GM21381 (cell line): Measurements from ENCODE around the gene KCNMA1.

Experiments used
- ATAC-seq: cut with Tn5 transposase; IDR thresholded peaks from one replicate; pipeline ENCODE4 v1.9.1; 2021; ENCODE audit warnings: mild to moderate bottlenecking, moderate library complexity; ENCODE audit not compliant: unreplicated experiment

KCNMA1 gene

GRCh38 chr10:77290528-77291155, 347.0 kb downstream of the KCNMA1 start:
- ATAC-seq = no peak

- ATAC-seq = no peak
Observed at GRCh38 chr10:77289790-77290189, 347.8 kb downstream of the KCNMA1 start.

GRCh38 chr10:77289027-77289501, 348.5 kb downstream of the KCNMA1 start:
- ATAC-seq = no peak

- no peak for ATAC-seq
Observed at GRCh38 chr10:77287647-77288120, 349.9 kb downstream of the KCNMA1 start.

- no peak for ATAC-seq
Observed at GRCh38 chr10:77286531-77287508, 350.8 kb downstream of the KCNMA1 start.

- ATAC-seq = no peak
Observed at GRCh38 chr10:77285529-77286182, 352.0 kb downstream of the KCNMA1 start.

- ATAC-seq = no peak
Observed at GRCh38 chr10:77284797-77285196, 352.8 kb downstream of the KCNMA1 start.

- no peak for ATAC-seq
Observed at GRCh38 chr10:77283326-77283725, 354.3 kb downstream of the KCNMA1 start.

- no peak for ATAC-seq
Observed at GRCh38 chr10:77282163-77282562, 355.4 kb downstream of the KCNMA1 start.

GRCh38 chr10:77281719-77282118, 355.9 kb downstream of the KCNMA1 start:
- ATAC-seq = no peak

GRCh38 chr10:77279207-77279606, 358.4 kb downstream of the KCNMA1 start:
- no peak for ATAC-seq

- no peak for ATAC-seq
Observed at GRCh38 chr10:77274046-77274795, 363.4 kb downstream of the KCNMA1 start.

GRCh38 chr10:77269163-77269562, 368.4 kb downstream of the KCNMA1 start:
- ATAC-seq = no peak

- ATAC-seq = no peak
Observed at GRCh38 chr10:77268721-77269120, 368.9 kb downstream of the KCNMA1 start.

- ATAC-seq = no peak
Observed at GRCh38 chr10:77267703-77268675, 369.6 kb downstream of the KCNMA1 start.

- ATAC-seq = no peak
Observed at GRCh38 chr10:77266242-77266641, 371.4 kb downstream of the KCNMA1 start.

- no peak for ATAC-seq
Observed at GRCh38 chr10:77264527-77264926, 373.1 kb downstream of the KCNMA1 start.

GRCh38 chr10:77264107-77264506, 373.5 kb downstream of the KCNMA1 start:
- ATAC-seq = peak; percentile 73

GRCh38 chr10:77263700-77264099, 373.9 kb downstream of the KCNMA1 start:
- no peak for ATAC-seq
